Aorta (tissue), 5 donors: ENCODE measurements around the gene ARMC9. TPM values are rescaled to one million over a fixed set of nuclear protein-coding genes. Genes with fewer than 3 reads are reported as not detected.
A peak's percentile ranks its signal among the peaks of the same experiment; 100 is the strongest.

Source experiments
- ATAC-seq: fragments of 200-7000 bp; cut with Tn5 transposase; one replicate; pipeline ENCODE4 v1.9.1; 2022; ENCODE audit warnings: moderate library complexity; ENCODE audit not compliant: low FRiP score
- DNase-seq, 2 donors: peaks; one replicate each; pipeline ENCODE4 v3.0.0-alpha.2; 2020
- H3K27ac ChIP-seq, 2 donors: one replicate each; pipeline ENCODE4 v1.5.1; 2013; ENCODE audit warnings: low read length in 2 of 2, mild to moderate bottlenecking in 2 of 2, moderate library complexity in 2 of 2, control low read depth in 1 of 2, inconsistent platforms in 1 of 2, low read depth in 1 of 2
- H3K27me3 ChIP-seq, 2 donors: one replicate each; pipeline ENCODE4 v1.6.1; 2013; ENCODE audit warnings: control low read depth in 1 of 2, low read length in 1 of 2, mild to moderate bottlenecking in 1 of 2, moderate library complexity in 1 of 2; ENCODE audit not compliant: insufficient read depth in 2 of 2, control insufficient read depth in 1 of 2
- H3K36me3 ChIP-seq, 2 donors: one replicate each; pipeline ENCODE4 v1.6.1; 2013; ENCODE audit warnings: control low read depth in 1 of 2, low read length in 1 of 2, mild to moderate bottlenecking in 1 of 2; ENCODE audit not compliant: insufficient read depth in 2 of 2, control insufficient read depth in 1 of 2
- H3K4me1 ChIP-seq, 2 donors: one replicate each; pipeline ENCODE4 v1.6.1; 2013; ENCODE audit warnings: low read length in 2 of 2, control low read depth in 1 of 2, mild to moderate bottlenecking in 1 of 2, moderate library complexity in 1 of 2; ENCODE audit not compliant: insufficient read depth in 2 of 2, control insufficient read depth in 1 of 2
- H3K4me3 ChIP-seq, 2 donors: one replicate each; pipeline ENCODE4 v1.5.1; 2013; ENCODE audit warnings: low read length in 2 of 2, control low read depth in 1 of 2, mild to moderate bottlenecking in 1 of 2
- H3K9me3 ChIP-seq: one replicate; pipeline ENCODE4 v1.6.1; 2013; ENCODE audit warnings: mild to moderate bottlenecking, low read length; ENCODE audit not compliant: control insufficient read depth
- WGBS, 2 donors: extraction: QIAGEN DNeasy Blood & Tissue Kit; methylation state at CpG; one replicate each; pipeline ENCODE4 v1.1.7; 2013; 5-methylcytosine and 5-hydroxymethylcytosine counted together
- intact Hi-C, 2 donors: fragments of 100-400 bp; cut with DNase I; formaldehyde crosslinking; loops; one replicate each; pipeline versions ENCODE4 v1.14.2 to v1.15.0; 2022
- polyA plus RNA-seq, 2 donors: library from polyadenylated mRNA; stranded (reverse); fragments of 200-250 nt; gene quantifications; one replicate each; pipeline ENCODE4 v1.2.3, GENCODE V29; 2013
- total RNA-seq, 2 donors: library from RNA; stranded (reverse); fragmentation: NEBNext Ultra II Directional; extraction: Animal tissue kit (Norgen Biotek cat#: 25700); gene quantifications; one replicate each; pipeline ENCODE4 v1.2.1, GENCODE V29; 2021
- donor health status: healthy with polysubstance abuse.
- donor health status: Bipolar disorder and iron deficiency.
- donor health status: DM: no; HTN: no; CAD: no.
- donor health status: DM: no; HTN: no; CAD: no.
- donor health status: DM: yes; HTN: yes; CAD: no.

Gene ARMC9
- total and polyA plus RNA-seq, 4 donors, result 6.9 to 86.8 (median 30.6) TPM

DNA sequence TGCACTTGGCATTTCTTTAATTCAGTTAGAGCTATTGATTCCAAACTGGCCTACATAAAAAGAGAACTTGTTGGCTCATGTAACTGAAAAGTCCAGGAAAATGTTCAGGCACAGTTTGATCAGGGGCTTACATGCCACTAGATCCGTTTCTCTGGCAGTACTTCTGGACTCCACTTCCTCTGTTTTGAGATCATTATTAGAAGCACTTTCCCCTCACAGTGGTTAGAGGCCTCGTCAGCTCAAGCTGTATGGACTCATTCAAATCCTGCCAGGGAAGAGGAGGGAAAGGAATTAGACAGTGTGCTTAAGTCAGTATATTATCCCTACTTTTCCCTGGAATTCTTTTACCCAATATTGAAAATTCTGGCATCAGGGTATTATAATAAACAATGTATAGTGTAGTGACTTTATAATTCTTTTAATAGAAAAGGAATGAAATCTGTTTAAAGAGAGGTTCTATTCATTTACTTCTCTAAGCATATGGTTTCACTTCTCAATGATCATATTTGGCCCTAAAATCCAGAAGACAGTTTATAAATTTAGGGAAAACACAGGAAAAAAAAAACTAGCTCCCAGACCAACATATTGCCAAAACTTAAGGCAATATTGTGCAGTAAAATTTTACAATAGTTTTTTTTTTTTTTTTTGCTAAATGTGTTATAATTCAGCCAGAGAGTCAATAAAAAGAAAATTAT is 92.0 kb downstream of the ARMC9 start:
- H3K9me3 ChIP-seq, result no peaks in the 10 kb centered on the region
- DNase-seq, result no peak
- H3K27me3 ChIP-seq, result no peaks in the 10 kb centered on the region
- H3K4me3 ChIP-seq, result no peak overlapping the region
- H3K27ac ChIP-seq, result no peak overlapping the region
- intact Hi-C loops, result no loop called here
- no peak for ATAC-seq
- H3K36me3 ChIP-seq, result peaks cover 7 to 10% of the 10 kb centered on the region in 2 donors
- 42 to 43% methylated on average over 2 of the region's 2 CpGs for WGBS, 2 donors
- no peaks in the 10 kb centered on the region for H3K4me1 ChIP-seq

DNA sequence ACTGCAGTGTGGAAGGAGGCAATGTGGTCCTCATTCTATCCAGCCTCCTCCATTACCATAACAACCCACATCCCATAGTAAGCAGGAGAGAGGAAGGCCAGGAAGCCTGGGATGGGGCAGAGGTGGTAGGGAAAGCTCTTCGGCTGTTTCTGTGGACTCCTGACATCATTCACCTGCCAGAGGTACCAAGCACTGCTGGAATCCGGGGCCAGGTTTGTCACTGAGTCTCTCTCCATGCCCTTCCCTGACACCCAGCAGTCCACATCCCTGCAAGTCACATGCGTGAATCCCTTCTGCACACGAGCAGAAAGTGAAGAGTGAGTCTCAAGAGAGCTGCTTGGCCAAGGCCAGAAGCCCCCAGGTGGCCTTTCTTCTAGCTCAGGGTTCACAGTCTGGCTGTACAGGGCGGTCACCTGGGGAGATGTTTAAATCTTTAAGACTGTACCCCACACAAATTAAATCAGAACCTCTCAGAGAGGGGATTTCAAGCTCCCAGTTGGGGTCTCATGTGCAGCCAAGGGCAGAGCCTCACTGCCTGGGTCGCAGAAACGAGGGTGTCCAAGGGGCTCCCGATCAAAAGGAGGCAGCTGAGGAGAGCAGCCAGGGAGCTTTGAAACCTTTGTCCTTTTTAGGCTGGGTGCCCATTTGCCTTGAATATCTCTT is 94.2 kb downstream of the ARMC9 start:
- DNase-seq (no peak), ATAC-seq (no peak)
- Histone ChIP-seq H3K4me3 (no peak overlapping the region), H3K27ac (no peak overlapping the region), H3K27me3 (no peaks in the 10 kb centered on the region), H3K36me3 (peaks cover 9 to 10% of the 10 kb centered on the region in 2 donors), H3K9me3 (no peaks in the 10 kb centered on the region), H3K4me1 (no peaks in the 10 kb centered on the region)
- intact Hi-C loops, result no loop called here
- WGBS, 2 donors, result 92 to 94% methylated on average over 8 of the region's 8 CpGs

DNA sequence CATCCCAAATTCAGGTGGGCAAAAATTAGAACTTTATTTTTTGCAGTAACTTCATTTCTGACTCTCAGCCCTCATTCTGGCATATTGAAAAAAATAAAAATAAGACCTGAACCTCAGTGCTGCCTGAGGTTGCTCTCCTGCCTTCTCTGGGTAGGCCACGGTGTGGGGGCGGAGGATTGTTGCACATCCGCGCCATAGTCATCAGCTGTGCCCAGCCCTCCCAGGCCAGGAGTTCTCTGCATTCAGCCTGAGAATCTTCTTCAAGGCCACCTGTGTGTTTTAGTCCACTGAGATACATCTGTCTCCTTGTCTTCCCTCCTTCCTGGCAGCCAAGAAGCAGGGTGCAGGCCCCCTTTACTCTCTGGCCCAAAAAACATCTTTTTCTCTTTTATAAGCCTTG is 94.7 kb downstream of the ARMC9 start:
- no peak for DNase-seq
- Histone ChIP-seq H3K27ac (no peak overlapping the region), H3K4me3 (no peak overlapping the region), H3K27me3 (no peaks in the 10 kb centered on the region), H3K9me3 (no peaks in the 10 kb centered on the region), H3K4me1 (no peaks in the 10 kb centered on the region), H3K36me3 (peaks cover 7 to 9% of the 10 kb centered on the region in 2 donors)
- no peak for ATAC-seq
- intact Hi-C loops, result no loop called here
- 92% methylated on average over 4 of the region's 4 CpGs for WGBS, 2 donors

DNA sequence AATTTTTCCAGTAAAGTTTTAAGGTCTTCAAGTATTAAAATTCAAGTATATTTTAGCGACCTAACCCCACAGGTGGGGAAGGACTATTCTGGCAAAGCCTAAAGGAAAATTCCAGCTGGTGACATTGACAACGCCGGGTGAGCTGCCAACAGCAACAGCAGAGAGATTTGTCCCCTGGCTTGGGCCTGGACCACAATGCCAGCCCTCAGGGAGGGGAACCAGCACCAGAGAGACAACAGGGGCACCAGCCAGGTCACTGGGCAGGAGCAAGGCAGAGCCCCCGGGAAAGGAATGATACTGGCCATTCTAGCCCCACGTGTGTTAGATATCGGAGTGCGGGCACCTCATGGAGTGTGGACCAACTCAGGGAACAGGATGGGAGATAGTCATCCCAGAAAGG is 95.7 kb downstream of the ARMC9 start:
- Histone ChIP-seq H3K27me3 (no peaks in the 10 kb centered on the region), H3K36me3 (peaks cover 7 to 9% of the 10 kb centered on the region in 2 donors), H3K4me3 (no peak overlapping the region), H3K9me3 (no peaks in the 10 kb centered on the region), H3K27ac (no peak overlapping the region), H3K4me1 (no peaks in the 10 kb centered on the region)
- intact Hi-C loops, result no loop called here
- ATAC-seq (no peak), DNase-seq (no peak)
- WGBS, 2 donors, result 39 to 50% methylated on average over 7 of the region's 7 CpGs

DNA sequence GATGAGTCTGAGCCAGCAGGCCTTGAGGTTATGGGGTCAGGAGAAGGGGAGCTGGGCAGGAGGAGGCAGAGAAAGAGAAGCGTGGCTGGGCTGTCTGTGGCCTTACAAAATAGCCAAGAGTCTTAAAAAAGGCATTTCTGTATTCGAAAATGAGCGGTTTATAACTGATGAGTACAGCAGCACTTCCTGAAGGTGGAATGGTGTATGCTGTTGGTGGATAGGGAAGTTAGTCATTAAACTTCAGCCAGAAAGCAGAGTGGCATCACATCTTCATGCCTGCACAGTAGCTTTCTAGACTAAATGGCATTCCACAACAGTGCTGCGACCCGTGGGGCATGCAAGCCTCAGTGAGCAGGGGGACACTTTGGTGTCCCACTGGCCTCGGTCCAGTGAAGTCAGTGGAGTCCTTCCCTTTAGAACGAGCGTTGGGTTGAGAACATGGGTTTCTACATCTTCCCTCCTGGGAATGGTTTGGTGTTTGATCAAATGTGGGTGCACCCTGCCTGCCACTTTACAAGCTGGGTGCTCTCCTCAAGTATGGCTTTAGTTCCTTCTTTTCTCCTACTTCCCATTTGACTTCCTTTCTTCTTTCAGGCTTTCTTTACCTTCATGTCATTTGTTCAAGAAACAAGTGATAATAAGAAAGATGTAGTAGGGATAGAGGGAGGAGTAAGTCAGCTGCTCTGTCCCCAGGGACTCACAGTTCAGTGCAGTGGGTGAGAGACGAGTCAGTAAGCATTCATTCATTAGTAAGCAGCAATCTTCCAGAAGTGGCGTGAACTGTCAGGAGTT is 96.3 kb downstream of the ARMC9 start:
- intact Hi-C loops, result loop anchor here in 1 of 2 donors (5.0 kb wide), 1 partner anchor 118 kb away; no protein-coding TSS in a partner anchor
- Histone ChIP-seq H3K36me3 (peaks cover 5 to 7% of the 10 kb centered on the region in 2 donors), H3K27me3 (no peaks in the 10 kb centered on the region), H3K27ac (no peak overlapping the region), H3K4me3 (no peak overlapping the region), H3K4me1 (no peaks in the 10 kb centered on the region), H3K9me3 (no peaks in the 10 kb centered on the region)
- DNase-seq (no peak), ATAC-seq (no peak)
- WGBS, 2 donors, result 84 to 85% methylated on average over 10 of the region's 10 CpGs

DNA sequence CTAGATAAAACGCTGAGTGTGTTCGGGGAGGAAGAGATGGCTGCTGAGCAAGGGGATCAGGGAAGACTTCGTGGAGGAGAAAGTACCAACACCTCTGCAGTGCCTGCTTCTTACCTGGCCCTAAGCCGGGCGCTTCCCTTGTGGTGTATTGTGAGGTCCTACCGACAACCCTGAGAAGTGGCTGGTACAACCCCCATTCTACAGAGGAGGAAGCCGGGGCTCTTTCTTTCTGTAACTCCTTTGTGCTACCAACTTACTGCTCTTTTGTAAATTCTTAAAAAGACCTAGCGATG is 96.9 kb downstream of the ARMC9 start:
- DNase-seq (no peak), ATAC-seq (no peak)
- no peaks in the 10 kb centered on the region for H3K9me3 ChIP-seq
- H3K4me3 ChIP-seq, result no peak overlapping the region
- H3K4me1 ChIP-seq, result no peaks in the 10 kb centered on the region
- 94 to 98% methylated on average over 8 of the region's 8 CpGs for WGBS, 2 donors
- H3K27ac ChIP-seq, result no peak overlapping the region
- H3K27me3 ChIP-seq, result no peaks in the 10 kb centered on the region
- peaks cover 5 to 7% of the 10 kb centered on the region in 2 donors for H3K36me3 ChIP-seq
- intact Hi-C loops, result loop anchor here in 1 of 2 donors (5.0 kb wide), 1 partner anchor 117 kb away; no protein-coding TSS in a partner anchor

DNA sequence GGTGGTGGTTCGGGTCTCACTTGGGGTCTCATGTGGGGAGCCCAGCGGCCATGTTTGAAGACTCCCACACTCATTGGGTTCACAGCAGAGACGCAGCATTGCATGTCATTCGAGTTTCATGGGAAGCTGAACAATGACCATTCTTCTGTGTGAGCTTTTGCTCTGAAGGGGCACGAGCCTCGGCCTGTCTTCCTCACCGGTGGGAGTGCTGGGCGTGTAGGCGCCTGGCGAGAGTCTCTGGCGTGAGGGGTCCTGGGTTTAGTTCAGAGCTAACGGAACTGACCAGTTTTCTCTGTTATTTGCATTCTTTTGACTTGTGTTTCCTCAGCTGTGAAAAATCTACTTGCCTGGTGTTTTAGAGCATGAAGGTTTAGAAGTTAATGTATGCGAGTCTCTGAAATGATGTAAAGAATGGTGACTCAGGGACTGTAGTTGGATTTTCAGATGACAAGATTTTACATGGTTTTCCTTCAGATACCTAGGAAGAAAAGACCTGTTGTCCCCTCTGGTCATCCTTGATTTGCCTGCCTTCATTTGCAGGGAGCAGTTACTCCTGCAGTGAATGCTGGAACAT is 98.1 kb downstream of the ARMC9 start:
- WGBS, 2 donors, result 94 to 95% methylated on average over 13 of the region's 13 CpGs
- peaks cover 5 to 7% of the 10 kb centered on the region in 2 donors for H3K36me3 ChIP-seq
- DNase-seq, result no peak
- no peak overlapping the region for H3K4me3 ChIP-seq
- intact Hi-C loops, result loop anchor here in 1 of 2 donors (5.0 kb wide), 1 partner anchor 116 kb away; no protein-coding TSS in a partner anchor
- H3K9me3 ChIP-seq, result no peaks in the 10 kb centered on the region
- no peaks in the 10 kb centered on the region for H3K27me3 ChIP-seq
- no peak overlapping the region for H3K27ac ChIP-seq
- H3K4me1 ChIP-seq, result no peaks in the 10 kb centered on the region
- ATAC-seq, result no peak

DNA sequence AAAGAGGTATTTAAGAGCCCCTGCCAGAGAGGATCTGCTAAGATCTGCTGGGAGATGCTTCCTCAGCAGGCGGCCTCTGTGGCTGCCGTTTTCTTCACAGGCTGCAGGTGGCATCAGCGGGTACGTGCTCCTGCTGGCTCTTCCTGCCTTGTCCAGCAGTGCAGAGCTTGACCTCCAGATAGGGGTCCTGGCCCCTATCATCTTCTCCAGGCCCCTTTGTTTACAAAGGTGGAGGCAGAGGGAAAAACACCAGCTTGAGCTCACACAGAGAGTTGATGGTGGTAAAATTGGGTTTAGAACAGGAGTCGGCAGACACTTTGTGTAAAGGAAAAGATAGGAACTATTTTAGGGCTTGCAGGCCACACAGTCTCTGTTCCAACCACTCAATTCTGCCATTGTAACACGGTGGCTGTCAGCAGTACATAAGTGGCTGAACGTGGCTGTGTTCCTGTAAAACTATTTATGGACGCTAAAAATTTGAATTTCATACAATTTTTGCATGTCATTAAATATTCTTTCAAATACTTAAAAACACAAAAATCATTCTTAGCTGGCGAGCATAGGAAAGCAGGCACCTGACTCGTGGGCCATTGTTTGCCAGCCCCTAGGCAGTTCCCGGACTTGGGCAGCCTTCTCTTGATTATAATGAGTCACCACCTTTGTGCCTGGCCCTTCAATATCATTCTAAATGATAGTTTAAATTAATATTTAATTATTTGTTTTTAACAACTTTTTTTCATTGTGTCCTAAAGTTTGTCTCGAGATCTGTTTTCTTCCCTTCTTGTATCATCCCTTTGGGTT is 98.9 kb downstream of the ARMC9 start:
- WGBS, 2 donors, result 65% methylated on average over 12 of the region's 12 CpGs
- Histone ChIP-seq H3K4me3 (no peak overlapping the region), H3K36me3 (peaks cover 5 to 7% of the 10 kb centered on the region in 2 donors), H3K27me3 (no peaks in the 10 kb centered on the region), H3K9me3 (no peaks in the 10 kb centered on the region), H3K27ac (no peak overlapping the region), H3K4me1 (no peaks in the 10 kb centered on the region)
- intact Hi-C loops, result loop anchor here in 1 of 2 donors (5.0 kb wide), 1 partner anchor 115 kb away; no protein-coding TSS in a partner anchor
- DNase-seq (peak in 1 of 2 donors; percentile 73), ATAC-seq (peak; percentile 61)
